Measurements from ENCODE around the gene GPR179.

Gene GPR179

DNA sequence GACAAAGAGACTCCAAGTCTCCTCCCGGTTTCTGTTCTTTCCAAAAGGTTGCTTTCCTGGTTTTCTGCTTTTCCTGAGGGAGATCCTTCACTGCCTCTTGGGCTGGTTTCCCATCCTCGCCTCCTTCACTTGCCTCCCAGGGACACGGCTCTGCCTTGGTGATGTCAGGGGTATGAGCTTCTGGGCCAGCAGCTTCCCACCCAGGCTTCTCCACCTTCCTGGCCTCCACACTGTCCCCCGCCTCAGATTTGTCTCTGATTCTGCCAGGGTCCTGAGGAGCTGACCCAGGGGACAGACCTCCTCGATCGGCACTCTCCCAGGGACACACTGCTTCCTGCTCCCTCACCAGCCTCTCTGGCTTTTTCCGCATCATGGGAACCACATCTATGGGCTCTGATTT, 14.5 kb downstream of the GPR179 start:
- Histone ChIP-seq H3K9me3 (replicated peaks in 1 of 11) (no peaks in the 10 kb centered on the region), H3K27me3 (no peaks in the 10 kb centered on the region), H3K36me3 (0 out of 22 replicates have a peak, but pooled peaks cover 0 to under 1% (median 0%) of the 10 kb centered on the region in 11 experiments), H4K20me1 (no peaks in the 10 kb centered on the region; a peak in 1 of 22 replicates), H3K4me3 (no peak overlapping the region), H3K4me2 (peak overlapping the region in 10 of 11 experiments; percentile 5 to 96 (median 85); a peak in 18 of 22 replicates), H3K4me1 (peaks cover 38 to 82% (median 74%) of the 10 kb centered on the region in 10 experiments), H3K27ac (no peak overlapping the region; a peak in 1 of 22 replicates), H3K9ac (peak overlapping the region in 6 of 11 experiments; percentile 19 to 47 (median 33); a peak in 8 of 22 replicates)
- TF ChIP-seq Cebpa-rat (IDR thresholded peaks at IDR 0.05), result no peak

DNA sequence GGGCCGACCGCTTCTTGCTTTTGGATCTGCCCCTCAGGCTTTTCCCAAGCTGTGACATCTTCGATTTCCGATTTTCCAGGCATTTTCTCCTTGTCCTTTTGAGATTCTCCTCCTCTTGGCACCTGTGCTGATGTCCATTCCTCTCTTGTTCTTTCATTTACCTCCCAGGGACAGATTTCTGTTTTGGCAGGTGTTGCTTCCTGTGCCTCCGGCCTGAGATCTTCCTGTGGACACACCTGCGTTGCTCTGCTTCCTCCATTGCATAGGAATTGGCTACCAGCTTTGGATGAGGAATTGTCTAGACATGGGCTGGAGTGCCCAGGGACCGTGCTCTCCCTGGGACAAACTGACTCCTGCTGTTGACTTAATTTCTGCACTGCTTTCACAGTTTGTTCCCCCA, 15.1 kb downstream of the GPR179 start:
- no peak overlapping the region for H3K9ac ChIP-seq
- H4K20me1 ChIP-seq, result no peaks in the 10 kb centered on the region; a peak in 1 of 22 replicates
- H3K4me3 ChIP-seq, result no peak overlapping the region
- H3K27ac ChIP-seq, result no peak overlapping the region
- peaks cover 45 to 89% (median 81%) of the 10 kb centered on the region in 10 experiments for H3K4me1 ChIP-seq
- peak overlapping the region in 10 of 11 experiments; percentile 38 to 96 (median 85); a peak in 16 of 22 replicates for H3K4me2 ChIP-seq
- H3K9me3 ChIP-seq (replicated peaks in 1 of 11), result no peaks in the 10 kb centered on the region
- no peak for TF ChIP-seq Cebpa-rat (IDR thresholded peaks at IDR 0.05)
- H3K36me3 ChIP-seq, result peaks cover 0 to 7% (median 2%) of the 10 kb centered on the region in 11 experiments; a peak in 14 of 22 replicates
- no peaks in the 10 kb centered on the region for H3K27me3 ChIP-seq

DNA sequence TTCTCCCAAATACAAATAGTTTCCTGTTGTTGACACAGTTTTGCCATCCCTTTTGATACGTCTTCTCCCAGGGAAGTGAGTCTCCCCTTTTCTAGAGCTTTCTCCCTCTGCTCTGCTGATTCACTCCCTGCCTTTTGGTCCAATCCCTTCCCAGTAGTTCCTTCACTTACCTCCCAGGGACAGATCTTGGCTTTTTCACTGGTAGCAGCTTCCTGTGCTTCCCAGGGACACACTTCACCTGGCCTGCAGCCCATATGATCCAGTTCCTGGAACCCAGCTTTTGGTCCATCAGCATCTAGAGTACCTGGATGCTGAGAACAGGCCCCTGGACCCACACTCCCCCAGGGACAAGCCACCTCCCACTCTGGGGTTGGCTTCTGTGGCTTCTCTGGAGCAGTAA, 15.8 kb downstream of the GPR179 start:
- Histone ChIP-seq H3K9me3 (replicated peaks in 1 of 11) (no peaks in the 10 kb centered on the region), H3K9ac (peak overlapping the region in 2 of 11 experiments; percentile 67; a peak in 3 of 22 replicates), H3K4me2 (peak overlapping the region; percentile 73 to 96 (median 85)), H3K36me3 (peaks cover 2 to 14% (median 8%) of the 10 kb centered on the region in 11 experiments; a peak in 18 of 22 replicates), H3K4me1 (peaks cover 45 to 95% (median 86%) of the 10 kb centered on the region in 10 experiments), H3K27ac (peak overlapping the region in 4 of 11 experiments; percentile 77 to 80 (median 79); a peak in 8 of 22 replicates), H4K20me1 (no peaks in the 10 kb centered on the region; a peak in 1 of 22 replicates), H3K4me3 (no peak overlapping the region), H3K27me3 (no peaks in the 10 kb centered on the region)
- no peak for TF ChIP-seq Cebpa-rat (IDR thresholded peaks at IDR 0.05)

GRCh38 chr17:38326996-38327792, 16.6 kb downstream of the GPR179 start:
- Histone ChIP-seq H3K27ac (peak overlapping the region; percentile 64 to 83 (median 78)), H3K36me3 (peaks cover 8 to 20% (median 15%) of the 10 kb centered on the region in 11 experiments; a peak in 20 of 22 replicates), H4K20me1 (no peaks in the 10 kb centered on the region; a peak in 1 of 22 replicates), H3K9me3 (replicated peaks in 1 of 11) (no peaks in the 10 kb centered on the region), H3K4me3 (peak overlapping the region in 3 of 10 experiments; percentile 12 to 43 (median 14); a peak in 2 of 20 replicates), H3K27me3 (no peaks in the 10 kb centered on the region), H3K4me2 (peak overlapping the region; percentile 73 to 96 (median 85)), H3K4me1 (peaks cover 45 to 96% (median 84%) of the 10 kb centered on the region in 10 experiments), H3K9ac (peak overlapping the region in 10 of 11 experiments; percentile 18 to 71 (median 66); a peak in 18 of 22 replicates)
- TF ChIP-seq Cebpa-rat (IDR thresholded peaks at IDR 0.05), result no peak

- H3K4me2 ChIP-seq, result peak overlapping the region; percentile 73 to 96 (median 85)
- H3K4me1 ChIP-seq, result peaks cover 50 to 77% (median 72%) of the 10 kb centered on the region in 10 experiments
- H4K20me1 ChIP-seq, result no peaks in the 10 kb centered on the region; a peak in 1 of 22 replicates
- H3K9me3 ChIP-seq (replicated peaks in 1 of 11), result no peaks in the 10 kb centered on the region
- 0 out of 20 replicates have a peak overlapping the region, but pooled peaks of 1 of the 10 experiments have one; percentile 27 for H3K4me3 ChIP-seq
- H3K27me3 ChIP-seq, result no peaks in the 10 kb centered on the region
- H3K27ac ChIP-seq, result peak overlapping the region in 10 of 11 experiments; percentile 19 to 83 (median 78); a peak in 19 of 22 replicates
- peaks cover 20 to 38% (median 32%) of the 10 kb centered on the region in 11 experiments for H3K36me3 ChIP-seq
- H3K9ac ChIP-seq, result peak overlapping the region in 8 of 11 experiments; percentile 40 to 72 (median 62); a peak in 16 of 22 replicates
- no peak for TF ChIP-seq Cebpa-rat (IDR thresholded peaks at IDR 0.05)
Observed at GRCh38 chr17:38325221-38325851, 18.4 kb downstream of the GPR179 start.

- H3K9ac ChIP-seq, result peak overlapping the region in 8 of 11 experiments; percentile 40 to 72 (median 62); a peak in 14 of 22 replicates
- no peaks in the 10 kb centered on the region for H3K27me3 ChIP-seq
Observed at GRCh38 chr17:38324772-38325171, 19.0 kb downstream of the GPR179 start.

DNA sequence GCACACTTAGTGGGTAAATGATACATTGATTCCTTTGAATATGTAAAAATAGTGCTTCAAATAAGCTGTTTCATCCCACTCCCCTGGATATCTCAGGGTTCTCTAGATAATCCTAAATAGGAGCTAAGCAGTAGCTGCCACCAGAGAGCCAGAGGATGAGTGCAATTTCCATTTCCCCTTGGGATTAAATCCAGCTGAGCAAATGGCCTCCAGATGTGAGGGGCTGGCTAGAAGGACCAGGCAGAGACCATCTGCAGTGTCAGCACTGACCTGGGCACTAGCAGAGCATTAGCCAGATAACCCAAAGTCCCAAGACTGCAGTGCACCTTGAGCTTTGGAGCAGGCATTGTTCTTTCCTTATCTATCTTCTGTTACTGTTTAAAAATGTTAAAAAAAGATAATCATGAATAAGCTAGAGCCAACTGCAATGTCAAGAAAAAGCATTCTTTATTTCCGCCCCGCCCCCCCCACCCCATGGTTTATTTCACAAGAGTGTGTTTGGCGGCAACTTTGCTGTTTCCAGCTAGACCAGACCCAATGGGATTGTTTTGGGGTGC, 19.5 kb downstream of the GPR179 start:
- H3K4me1 ChIP-seq, result peaks cover 56 to 67% (median 62%) of the 10 kb centered on the region in 10 experiments

More at GRCh38 chr17:38324772-38325171, 19.0 kb downstream of the GPR179 start:
- no peaks in the 10 kb centered on the region for H3K9me3 ChIP-seq (replicated peaks in 1 of 11)
- peak overlapping the region in 10 of 11 experiments; percentile 19 to 83 (median 78); a peak in 17 of 22 replicates for H3K27ac ChIP-seq
- H4K20me1 ChIP-seq, result no peaks in the 10 kb centered on the region
- peak overlapping the region; percentile 66 to 96 (median 85) for H3K4me2 ChIP-seq
- 0 out of 20 replicates have a peak overlapping the region, but pooled peaks of 1 of the 10 experiments have one; percentile 27 for H3K4me3 ChIP-seq
- peaks cover 20 to 43% (median 37%) of the 10 kb centered on the region in 11 experiments for H3K36me3 ChIP-seq
- peaks cover 56 to 73% (median 68%) of the 10 kb centered on the region in 10 experiments for H3K4me1 ChIP-seq
- TF ChIP-seq Cebpa-rat (IDR thresholded peaks at IDR 0.05), result no peak

DNA sequence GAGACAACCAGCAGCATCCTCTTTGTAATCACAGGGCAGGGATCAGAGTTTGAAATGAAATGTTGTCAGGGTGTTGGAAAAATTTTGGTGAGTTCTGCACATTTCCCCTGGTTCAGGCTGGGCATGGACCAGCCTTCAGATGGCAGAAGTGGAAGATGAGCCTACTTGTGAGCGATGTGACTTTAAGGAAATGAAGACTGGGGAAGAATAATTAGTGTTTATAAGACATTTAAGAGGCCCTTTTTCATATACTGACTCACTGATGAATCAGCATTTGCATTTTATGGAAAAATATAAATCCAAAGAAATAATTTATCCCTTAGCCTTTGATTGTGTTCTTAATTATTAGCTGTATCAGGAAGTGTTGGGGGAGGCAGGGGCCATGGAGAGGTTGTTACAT, 20.9 kb downstream of the GPR179 start:
- Histone ChIP-seq H3K36me3 (peaks cover 24 to 60% (median 49%) of the 10 kb centered on the region in 11 experiments), H3K9ac (no peak overlapping the region), H3K9me3 (replicated peaks in 1 of 11) (no peaks in the 10 kb centered on the region), H3K27me3 (no peaks in the 10 kb centered on the region), H4K20me1 (no peaks in the 10 kb centered on the region), H3K4me2 (no peak overlapping the region), H3K4me3 (no peak overlapping the region), H3K27ac (no peak overlapping the region), H3K4me1 (peaks cover 45 to 56% (median 51%) of the 10 kb centered on the region in 10 experiments)
- no peak for TF ChIP-seq Cebpa-rat (IDR thresholded peaks at IDR 0.05)

More for the DNA sequence above, 19.5 kb downstream of the GPR179 start:
- TF ChIP-seq Cebpa-rat (IDR thresholded peaks at IDR 0.05), result no peak
- peaks cover 20 to 49% (median 42%) of the 10 kb centered on the region in 11 experiments for H3K36me3 ChIP-seq
- peak overlapping the region in 7 of 11 experiments; percentile 68 to 83 (median 78); a peak in 11 of 22 replicates for H3K27ac ChIP-seq
- peak overlapping the region; percentile 66 to 96 (median 85); a peak in 21 of 22 replicates for H3K4me2 ChIP-seq
- H3K27me3 ChIP-seq, result no peaks in the 10 kb centered on the region
- H4K20me1 ChIP-seq, result no peaks in the 10 kb centered on the region
- H3K9ac ChIP-seq, result peak overlapping the region in 3 of 11 experiments; percentile 57 to 72 (median 71); a peak in 4 of 22 replicates
- H3K4me3 ChIP-seq, result no peak overlapping the region
- no peaks in the 10 kb centered on the region for H3K9me3 ChIP-seq (replicated peaks in 1 of 11)

All from BLaER1 treated with 17β-estradiol and CSF1 and Interleukin-3, amounts not matched to agents 10 nM and 100 nM (cell line).